WTC11 (cell line): ENCODE results near the gene ADGRE1. TPM values are rescaled to one million over a fixed set of nuclear protein-coding genes. Genes with fewer than 3 reads are reported as not detected.

ENCODE experiments used
- ATAC-seq: fragments of 200-7000 bp; cut with Tn5 transposase; 2 replicates; pipeline ENCODE4 v1.10.0; 2021; ENCODE audit warnings: mild to moderate bottlenecking, moderate library complexity
- CTCF ChIA-PET: fragments of 300-600 bp; sonication (Branson Sonifier 250); formaldehyde crosslinking; loops from one replicate; lab custom pipeline; 2021; ENCODE audit warnings: antibody characterized with exemption; lab: Charles Lee
- POLR2A ChIA-PET: fragments of 350-600 bp; sonication (Branson Sonifier 250); formaldehyde crosslinking; loops from one replicate; lab custom pipeline; 2021; ENCODE audit warnings: antibody characterized with exemption; lab: Charles Lee
- DNase-seq: peaks from one replicate; pipeline ENCODE4 v3.0.0; 2021; ENCODE audit warnings: low spot score
- H3K27ac Mint-ChIP-seq: 2 replicates; pipeline ENCODE4 v1.8.0; 2021; ENCODE audit warnings: mixed read lengths
- H3K27me3 Mint-ChIP-seq: 2 replicates; pipeline ENCODE4 v1.8.0; 2021; ENCODE audit warnings: low read depth, mild to moderate bottlenecking, moderate library complexity, mixed read lengths
- H3K36me3 Mint-ChIP-seq: 2 replicates; pipeline ENCODE4 v1.8.0; 2021; ENCODE audit warnings: mixed read lengths
- H3K4me1 Mint-ChIP-seq: 2 replicates; pipeline ENCODE4 v1.8.0; 2022; ENCODE audit warnings: mixed read lengths
- H3K4me3 Mint-ChIP-seq: 2 replicates; pipeline ENCODE4 v1.8.0; 2021; ENCODE audit warnings: mild to moderate bottlenecking, moderate library complexity, mixed read lengths
- H3K9me3 Mint-ChIP-seq: 2 replicates; pipeline ENCODE4 v1.8.0; 2021; ENCODE audit warnings: mixed read lengths
- ARID4B ChIP-seq: sonication (generic); formaldehyde crosslinking; IDR thresholded peaks from 2 replicates; pipeline ENCODE4 v1.8.0; 2023; ENCODE audit warnings: missing genetic modification reagents, mild to moderate bottlenecking, borderline replicate concordance
- CTCF ChIP-seq: fragments of 200-600 bp; IDR thresholded peaks from 2 replicates; pipeline ENCODE4 v1.8.0; 2022; ENCODE audit warnings: antibody characterized with exemption
- E2F4 ChIP-seq: sonication (generic); formaldehyde crosslinking; IDR thresholded peaks from 2 replicates; pipeline ENCODE4 v1.8.1; 2022; ENCODE audit warnings: low read depth, mild to moderate bottlenecking, moderate library complexity, missing genetic modification reagents, borderline replicate concordance
- E2F5 ChIP-seq: sonication (generic); formaldehyde crosslinking; IDR thresholded peaks from 2 replicates; pipeline ENCODE4 v1.8.1; 2022; ENCODE audit warnings: mild to moderate bottlenecking, moderate library complexity, missing genetic modification reagents
- ELF4 ChIP-seq: sonication (generic); formaldehyde crosslinking; IDR thresholded peaks from 2 replicates; pipeline ENCODE4 v1.8.1; 2022; ENCODE audit warnings: low read depth, mild to moderate bottlenecking, moderate library complexity, missing genetic modification reagents
- ESRRA ChIP-seq: sonication (generic); formaldehyde crosslinking; IDR thresholded peaks from 2 replicates; pipeline ENCODE4 v1.8.1; 2022; ENCODE audit warnings: mild to moderate bottlenecking, missing genetic modification reagents, borderline replicate concordance
- ETV6 ChIP-seq: sonication (generic); formaldehyde crosslinking; IDR thresholded peaks from 2 replicates; pipeline ENCODE4 v1.8.1; 2022; ENCODE audit warnings: mild to moderate bottlenecking, missing genetic modification reagents
- FOXK1 ChIP-seq: sonication (generic); formaldehyde crosslinking; IDR thresholded peaks from 2 replicates; pipeline ENCODE4 v1.8.0; 2022; ENCODE audit warnings: mild to moderate bottlenecking, moderate library complexity, missing genetic modification reagents
- GRHL2 ChIP-seq: fragments of 250-450 bp; sonication (Bioruptor Pico); IDR thresholded peaks from 2 replicates; pipeline ENCODE4 v1.8.0; 2022; ENCODE audit warnings: mild to moderate bottlenecking, moderate library complexity; ENCODE audit not compliant: insufficient replicate concordance, severe bottlenecking
- IRF1 ChIP-seq: sonication (generic); formaldehyde crosslinking; IDR thresholded peaks from 2 replicates; pipeline ENCODE4 v1.8.0; 2023; ENCODE audit warnings: missing genetic modification reagents
- JAZF1 ChIP-seq: fragments of 250-450 bp; sonication (Bioruptor Pico); IDR thresholded peaks from 2 replicates; pipeline ENCODE4 v1.9.0; 2021; ENCODE audit warnings: moderate library complexity, mild to moderate bottlenecking, inconsistent platforms
- NFYB ChIP-seq: sonication (generic); formaldehyde crosslinking; conservative IDR thresholded peaks from 2 replicates; pipeline ENCODE4 v1.8.0; 2022; ENCODE audit warnings: low read depth, missing genetic modification reagents
- NR1H2 ChIP-seq: sonication (generic); formaldehyde crosslinking; IDR thresholded peaks from 2 replicates; pipeline ENCODE4 v1.9.0; 2021; ENCODE audit warnings: mild to moderate bottlenecking, moderate library complexity, missing genetic modification reagents
- NR2C2 ChIP-seq: sonication (generic); formaldehyde crosslinking; IDR thresholded peaks from 2 replicates; pipeline ENCODE4 v1.8.0; 2022; ENCODE audit warnings: mild to moderate bottlenecking, missing genetic modification reagents
- OVOL2 ChIP-seq: fragments of 250-450 bp; sonication (Bioruptor Pico); IDR thresholded peaks from 2 replicates; pipeline ENCODE4 v1.9.0; 2021; ENCODE audit warnings: mild to moderate bottlenecking, borderline replicate concordance
- SMAD3 ChIP-seq: sonication (generic); formaldehyde crosslinking; IDR thresholded peaks from 2 replicates; pipeline ENCODE4 v1.8.0; 2022; ENCODE audit warnings: missing genetic modification reagents, mild to moderate bottlenecking, borderline replicate concordance
- TP53 ChIP-seq: sonication (generic); formaldehyde crosslinking; IDR thresholded peaks from 2 replicates; pipeline ENCODE4 v1.8.1; 2023; ENCODE audit warnings: mild to moderate bottlenecking, missing genetic modification reagents
- ZNF232 ChIP-seq: sonication (generic); formaldehyde crosslinking; IDR thresholded peaks from 2 replicates; pipeline ENCODE4 v1.8.0; 2022; ENCODE audit warnings: mild to moderate bottlenecking, missing genetic modification reagents
- ZNF423 ChIP-seq: fragments of 250-450 bp; sonication (Bioruptor Pico); IDR thresholded peaks from 2 replicates; pipeline ENCODE4 v2.1.2; 2022; ENCODE audit warnings: mild to moderate bottlenecking, moderate library complexity
- total RNA-seq: library from RNA; stranded (reverse); gene quantifications from 3 replicates; pipeline ENCODE4 v1.2.3, GENCODE V29; 2021
- TF ChIP-seq, protein P1 (sequence below): fragments of 250-450 bp; sonication (Bioruptor Pico); IDR thresholded peaks from 2 replicates; pipeline ENCODE4 v1.9.0; 2021; ENCODE audit warnings: moderate library complexity, mild to moderate bottlenecking, inconsistent platforms, borderline replicate concordance

ADGRE1 gene
- total RNA-seq, 1 experiment from 2014 or later, result not detected

DNA sequence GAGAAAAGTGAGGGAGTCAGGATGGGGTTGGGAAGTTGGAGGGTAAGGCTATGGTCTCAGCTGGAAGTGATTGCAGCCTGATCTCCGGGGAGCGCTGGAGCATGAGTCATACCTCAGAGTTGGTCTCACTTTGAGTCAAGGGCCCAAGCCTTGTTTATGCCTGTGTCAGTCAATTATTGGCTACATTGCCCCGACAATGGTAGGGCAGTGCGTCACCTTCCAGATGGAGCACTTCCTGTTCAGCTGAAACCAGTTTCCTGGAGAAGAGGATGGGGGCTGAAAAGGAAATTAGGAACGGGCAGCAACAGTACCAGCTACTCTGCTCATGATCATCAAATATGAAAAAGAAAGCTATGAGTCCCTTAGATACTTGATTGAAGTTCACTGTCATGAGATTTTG lies 60.4 kb downstream of the ADGRE1 start:
- Mint-ChIP-seq H3K27ac (no peak overlapping the region), H3K27me3 (peaks cover 5% of the 10 kb centered on the region; the same call in 1 of the 2 replicates), H3K4me3 (no peak overlapping the region), H3K4me1 (no peaks in the 10 kb centered on the region), H3K36me3 (peaks cover 31% of the 10 kb centered on the region), H3K9me3 (peaks cover 49% of the 10 kb centered on the region)
- ATAC-seq (no peak), DNase-seq (no peak)
- TF ChIP-seq ETV6 (CRISPR knock-in tag) (no peak), ELF4 (CRISPR knock-in tag) (no peak), E2F4 (CRISPR knock-in tag) (no peak), TP53 (CRISPR knock-in tag) (no peak), ZNF423 (CRISPR knock-in tag) (no peak), ARID4B (no peak), NR2C2 (no peak), SMAD3 (CRISPR knock-in tag) (no peak), FOXK1 (CRISPR knock-in tag) (no peak), ZNF232 (no peak), NR1H2 (CRISPR knock-in tag) (no peak), CTCF (no peak), ESRRA (CRISPR knock-in tag) (no peak), OVOL2 (CRISPR knock-in tag) (no peak), E2F5 (CRISPR knock-in tag) (no peak), JAZF1 (CRISPR knock-in tag) (no peak), NFYB (CRISPR knock-in tag) (no peak), IRF1 (CRISPR knock-in tag) (no peak), GRHL2 (CRISPR knock-in tag) (no peak)
- TF ChIP-seq, protein P1, sequence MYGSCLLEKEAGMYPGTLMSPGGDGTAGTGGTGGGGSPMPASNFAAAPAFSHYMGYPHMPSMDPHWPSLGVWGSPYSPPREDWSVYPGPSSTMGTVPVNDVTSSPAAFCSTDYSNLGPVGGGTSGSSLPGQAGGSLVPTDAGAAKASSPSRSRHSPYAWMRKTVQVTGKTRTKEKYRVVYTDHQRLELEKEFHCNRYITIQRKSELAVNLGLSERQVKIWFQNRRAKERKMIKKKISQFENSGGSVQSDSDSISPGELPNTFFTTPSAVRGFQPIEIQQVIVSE, result no peak
- ChIA-PET CTCF (no interaction called here), POLR2A (no interaction called here)
